Endodermal cell (in vitro differentiated cells): ENCODE data around the gene SVIL. TPM values are rescaled to one million over a fixed set of nuclear protein-coding genes. Genes with fewer than 3 reads are reported as not detected.

ENCODE experiments used
- DNase-seq: peaks from one replicate; pipeline ENCODE4 v3.0.0-alpha.2; 2017
- H3K27ac ChIP-seq: 2 replicates; pipeline ENCODE4 v1.5.1; 2013; ENCODE audit warnings: mild to moderate bottlenecking, low read depth, low read length, moderate library complexity
- H3K27me3 ChIP-seq: 2 replicates; pipeline ENCODE4 v1.6.1; 2013; ENCODE audit warnings: mild to moderate bottlenecking, low read length, moderate library complexity; ENCODE audit not compliant: insufficient read depth, control insufficient read depth, poor library complexity, severe bottlenecking
- H3K36me3 ChIP-seq: 2 replicates; pipeline ENCODE4 v1.7.0; 2013; ENCODE audit warnings: mild to moderate bottlenecking, low read length, moderate library complexity; ENCODE audit not compliant: control insufficient read depth, insufficient read depth
- H3K4me1 ChIP-seq: one replicate; pipeline ENCODE4 v1.7.0; 2013; ENCODE audit warnings: low read length; ENCODE audit not compliant: control insufficient read depth, insufficient read depth
- H3K4me3 ChIP-seq: 2 replicates; pipeline ENCODE4 v1.5.1; 2013; ENCODE audit warnings: mild to moderate bottlenecking, low read length, moderate library complexity
- H3K9ac ChIP-seq: 2 replicates; pipeline ENCODE4 v1.6.1; 2013; ENCODE audit warnings: mild to moderate bottlenecking, low read length, moderate library complexity; ENCODE audit not compliant: poor library complexity, severe bottlenecking; ENCODE audit errors: extremely low read depth
- H3K9me3 ChIP-seq: 2 replicates; pipeline ENCODE4 v1.6.1; 2013; ENCODE audit warnings: mild to moderate bottlenecking, low read length, moderate library complexity; ENCODE audit not compliant: control insufficient read depth
- H3K27ac Mint-ChIP-seq: 2 replicates; pipeline ENCODE4 v1.8.0; 2020; ENCODE audit warnings: mixed read lengths
- H3K27me3 Mint-ChIP-seq: 2 replicates; pipeline ENCODE4 v1.8.0; 2021; ENCODE audit warnings: mild to moderate bottlenecking, mixed read lengths; ENCODE audit not compliant: insufficient read depth
- H3K36me3 Mint-ChIP-seq: 2 replicates; pipeline ENCODE4 v1.8.0; 2020; ENCODE audit warnings: low read depth, mixed read lengths
- H3K4me1 Mint-ChIP-seq: 2 replicates; pipeline ENCODE4 v1.8.0; 2020; ENCODE audit warnings: mixed read lengths
- H3K4me3 Mint-ChIP-seq: 2 replicates; pipeline ENCODE4 v1.8.0; 2020; ENCODE audit warnings: mild to moderate bottlenecking, moderate library complexity, mixed read lengths
- H3K9me3 Mint-ChIP-seq: 2 replicates; pipeline ENCODE4 v1.8.0; 2020; ENCODE audit warnings: mild to moderate bottlenecking, mixed read lengths
- WGBS, 2 experiments: methylation state at CpG; one replicate each; pipeline versions ENCODE4 v1.1.5 to v1.1.7; 2013; ENCODE audit warnings: missing lambda C conversion rate in 2 of 2, mixed read lengths in 1 of 2; ENCODE audit not compliant: insufficient coverage in 1 of 2, insufficient read length in 1 of 2; 5-methylcytosine and 5-hydroxymethylcytosine counted together
- total RNA-seq, 2 donors: library from RNA; stranded (reverse); fragmentation: NEBNext Ultra II Directional in 1 of 2; extraction: Animal tissue kit (Norgen Biotek cat#: 25700) in 1 of 2; gene quantifications; 2 replicates in 1 of 2; 3 replicates in 1 of 2; pipeline ENCODE4 v1.2.1, GENCODE V29; 2021
- TF ChIP-seq, protein P1 (sequence below): fragments of 200-600 bp; sonication (generic); conservative IDR thresholded peaks from 2 replicates; pipeline ENCODE4 v1.5.0; 2021; ENCODE audit warnings: antibody characterized with exemption, mild to moderate bottlenecking

The SVIL gene
- total RNA-seq, 2 donors from 2014 or later: 25.2 to 32.9 TPM

DNA sequence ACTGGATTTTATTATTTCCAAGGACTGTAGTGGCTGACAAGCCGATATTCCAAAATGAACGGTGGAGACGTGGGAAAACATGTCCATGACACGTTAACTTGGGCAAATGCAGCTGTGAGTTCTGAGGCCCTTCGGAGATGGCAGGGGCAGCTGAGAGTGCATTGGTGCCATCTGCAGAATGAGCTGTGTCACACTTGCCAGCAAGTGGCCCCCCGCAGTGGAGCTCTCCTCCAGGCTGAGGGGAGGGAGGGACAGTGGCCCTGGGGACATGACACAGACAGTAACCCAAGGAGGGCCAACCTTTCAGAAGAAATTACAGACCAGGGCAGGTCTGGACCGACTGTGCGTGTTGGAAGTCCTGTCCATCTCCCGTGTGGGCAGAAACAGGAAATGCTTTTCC is 139.4 kb downstream of the SVIL start:
- no peaks in the 10 kb centered on the region for H3K9me3 ChIP-seq
- no peak overlapping the region for H3K27ac ChIP-seq
- H3K4me3 Mint-ChIP-seq: no peak overlapping the region
- peaks cover 5% of the 10 kb centered on the region for H3K4me1 ChIP-seq
- H3K27me3 Mint-ChIP-seq: no peaks in the 10 kb centered on the region
- DNase-seq: no peak
- H3K9ac ChIP-seq: no peak overlapping the region
- no peak overlapping the region for H3K27ac Mint-ChIP-seq
- 88 to 92% methylated on average over 8 to 9 of the region's 9 CpGs for WGBS, 2 experiments
- no peaks in the 10 kb centered on the region for H3K9me3 Mint-ChIP-seq
- TF ChIP-seq, protein P1, sequence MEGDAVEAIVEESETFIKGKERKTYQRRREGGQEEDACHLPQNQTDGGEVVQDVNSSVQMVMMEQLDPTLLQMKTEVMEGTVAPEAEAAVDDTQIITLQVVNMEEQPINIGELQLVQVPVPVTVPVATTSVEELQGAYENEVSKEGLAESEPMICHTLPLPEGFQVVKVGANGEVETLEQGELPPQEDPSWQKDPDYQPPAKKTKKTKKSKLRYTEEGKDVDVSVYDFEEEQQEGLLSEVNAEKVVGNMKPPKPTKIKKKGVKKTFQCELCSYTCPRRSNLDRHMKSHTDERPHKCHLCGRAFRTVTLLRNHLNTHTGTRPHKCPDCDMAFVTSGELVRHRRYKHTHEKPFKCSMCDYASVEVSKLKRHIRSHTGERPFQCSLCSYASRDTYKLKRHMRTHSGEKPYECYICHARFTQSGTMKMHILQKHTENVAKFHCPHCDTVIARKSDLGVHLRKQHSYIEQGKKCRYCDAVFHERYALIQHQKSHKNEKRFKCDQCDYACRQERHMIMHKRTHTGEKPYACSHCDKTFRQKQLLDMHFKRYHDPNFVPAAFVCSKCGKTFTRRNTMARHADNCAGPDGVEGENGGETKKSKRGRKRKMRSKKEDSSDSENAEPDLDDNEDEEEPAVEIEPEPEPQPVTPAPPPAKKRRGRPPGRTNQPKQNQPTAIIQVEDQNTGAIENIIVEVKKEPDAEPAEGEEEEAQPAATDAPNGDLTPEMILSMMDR: no peak
- peaks cover 11% of the 10 kb centered on the region for H3K4me1 Mint-ChIP-seq
- H3K36me3 Mint-ChIP-seq: peaks cover 54% of the 10 kb centered on the region
- no peaks in the 10 kb centered on the region for H3K27me3 ChIP-seq
- H3K36me3 ChIP-seq: peaks cover 26% of the 10 kb centered on the region
- no peak overlapping the region for H3K4me3 ChIP-seq

DNA sequence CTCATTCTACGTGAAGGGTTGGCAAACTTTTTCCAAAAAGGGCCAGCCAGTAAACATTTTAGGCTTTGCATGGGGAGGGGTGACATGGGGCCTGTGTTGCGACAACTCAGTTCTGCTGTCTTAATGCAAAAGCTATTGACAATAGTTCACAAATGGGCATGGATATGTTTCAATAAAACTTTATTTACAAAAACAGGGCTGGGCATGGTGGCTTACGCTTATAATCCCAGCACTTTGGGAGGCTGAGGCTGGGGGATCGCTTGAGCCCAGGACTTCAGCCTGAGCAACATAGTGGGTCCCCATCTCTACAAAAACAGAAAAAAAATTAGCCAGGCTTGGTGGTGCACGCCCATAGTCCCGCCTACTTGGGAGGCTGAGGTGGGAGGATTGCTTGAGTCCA is 141.1 kb downstream of the SVIL start:
- Mint-ChIP-seq H3K9me3 (no peaks in the 10 kb centered on the region), H3K4me3 (no peak overlapping the region), H3K4me1 (peaks cover 11% of the 10 kb centered on the region), H3K27ac (no peak overlapping the region), H3K27me3 (no peaks in the 10 kb centered on the region), H3K36me3 (peaks cover 60% of the 10 kb centered on the region)
- Histone ChIP-seq H3K4me1 (peaks cover 5% of the 10 kb centered on the region), H3K36me3 (peaks cover 43% of the 10 kb centered on the region), H3K27ac (no peak overlapping the region), H3K4me3 (no peak overlapping the region), H3K9me3 (no peaks in the 10 kb centered on the region), H3K27me3 (no peaks in the 10 kb centered on the region), H3K9ac (no peak overlapping the region)
- no peak for DNase-seq
- TF ChIP-seq, protein P1: no peak
- 78 to 88% methylated on average over 5 to 6 of the region's 6 CpGs for WGBS, 2 experiments

DNA sequence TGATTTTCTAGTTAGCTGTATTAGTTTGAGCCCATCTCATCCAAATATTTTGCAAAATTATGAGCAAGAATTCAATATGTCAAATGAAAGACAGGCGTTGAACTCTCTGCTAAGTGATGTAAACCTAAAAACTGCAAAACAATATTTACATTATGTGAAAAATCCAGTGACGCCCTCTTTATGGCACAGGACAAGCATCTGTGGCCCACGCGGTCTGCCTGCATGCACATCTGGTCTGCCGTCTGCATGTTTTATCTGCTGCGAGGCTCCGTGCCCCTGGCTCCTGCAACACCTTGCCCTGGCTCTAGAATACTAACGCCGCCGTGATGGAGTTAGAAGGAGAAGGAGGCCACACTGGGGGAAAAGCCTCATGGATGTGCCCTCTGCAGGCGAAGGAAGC is 142.0 kb downstream of the SVIL start:
- Mint-ChIP-seq H3K27me3 (no peaks in the 10 kb centered on the region), H3K4me3 (no peak overlapping the region), H3K36me3 (peaks cover 67% of the 10 kb centered on the region), H3K4me1 (peaks cover 11% of the 10 kb centered on the region), H3K27ac (no peak overlapping the region), H3K9me3 (no peaks in the 10 kb centered on the region)
- Histone ChIP-seq H3K27ac (no peak overlapping the region), H3K27me3 (no peaks in the 10 kb centered on the region), H3K4me3 (no peak overlapping the region), H3K9ac (no peak overlapping the region), H3K9me3 (no peaks in the 10 kb centered on the region), H3K4me1 (peaks cover 5% of the 10 kb centered on the region), H3K36me3 (peaks cover 48% of the 10 kb centered on the region)
- no peak for DNase-seq
- WGBS, 2 experiments: 84 to 90% methylated on average over 9 to 11 of the region's 11 CpGs
- TF ChIP-seq, protein P1: no peak
